ENCODE measurements around the gene SIM2.

Gene SIM2

DNA sequence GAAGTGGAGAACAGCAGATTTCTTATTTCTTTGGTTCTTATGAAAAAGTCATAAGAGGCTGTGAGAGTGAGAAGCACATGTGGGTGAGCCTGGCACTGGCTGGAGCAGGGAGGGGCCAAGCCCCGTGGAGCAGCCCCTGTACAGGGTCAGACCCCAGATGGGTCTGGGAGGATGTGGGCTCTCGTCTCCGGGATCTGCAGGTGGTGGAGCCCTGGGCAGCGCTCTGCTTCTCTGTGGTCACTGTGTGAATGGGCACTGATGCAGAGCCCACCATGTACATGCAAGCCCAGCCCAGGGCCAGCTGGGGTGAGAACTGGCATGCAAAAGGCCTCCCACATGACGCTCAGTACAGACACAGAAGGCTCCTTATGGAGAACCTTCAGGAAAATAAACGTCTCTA, 67.6 kb downstream of the SIM2 start:
- peaks cover 5% of the 10 kb centered on the region for H3K36me3 ChIP-seq (ENCODE audit: insufficient read depth, low read length)
- H3K9ac ChIP-seq (ENCODE audit: low read depth, low read length): no peak overlapping the region
- no peak overlapping the region for H3K27ac ChIP-seq (ENCODE audit: low read length)
- H4K20me1 ChIP-seq (ENCODE audit: insufficient read depth, low read length): no peaks in the 10 kb centered on the region
- H3K79me2 ChIP-seq (ENCODE audit: insufficient read depth, low read length): no peaks in the 10 kb centered on the region
- H2AFZ ChIP-seq (ENCODE audit: low read depth, low read length): no peak overlapping the region
- DNase-seq: no peak
- H3K4me2 ChIP-seq (ENCODE audit: insufficient read depth, low read length): no peak overlapping the region
- H3K27me3 ChIP-seq (ENCODE audit: insufficient read depth, low read length, poor library complexity): no peaks in the 10 kb centered on the region
- no peak overlapping the region for H3K4me3 ChIP-seq (ENCODE audit: low read depth in 1 of 2, low read length in 2 of 2)
- no peaks in the 10 kb centered on the region for H3K4me1 ChIP-seq (ENCODE audit: insufficient read depth, low read length)
- no peak for ATAC-seq (ENCODE audit: insufficient read depth, low read depth)
- H3K9me3 ChIP-seq (ENCODE audit: insufficient read depth, low read length, severe bottlenecking): no peaks in the 10 kb centered on the region
- TF ChIP-seq, protein P1, sequence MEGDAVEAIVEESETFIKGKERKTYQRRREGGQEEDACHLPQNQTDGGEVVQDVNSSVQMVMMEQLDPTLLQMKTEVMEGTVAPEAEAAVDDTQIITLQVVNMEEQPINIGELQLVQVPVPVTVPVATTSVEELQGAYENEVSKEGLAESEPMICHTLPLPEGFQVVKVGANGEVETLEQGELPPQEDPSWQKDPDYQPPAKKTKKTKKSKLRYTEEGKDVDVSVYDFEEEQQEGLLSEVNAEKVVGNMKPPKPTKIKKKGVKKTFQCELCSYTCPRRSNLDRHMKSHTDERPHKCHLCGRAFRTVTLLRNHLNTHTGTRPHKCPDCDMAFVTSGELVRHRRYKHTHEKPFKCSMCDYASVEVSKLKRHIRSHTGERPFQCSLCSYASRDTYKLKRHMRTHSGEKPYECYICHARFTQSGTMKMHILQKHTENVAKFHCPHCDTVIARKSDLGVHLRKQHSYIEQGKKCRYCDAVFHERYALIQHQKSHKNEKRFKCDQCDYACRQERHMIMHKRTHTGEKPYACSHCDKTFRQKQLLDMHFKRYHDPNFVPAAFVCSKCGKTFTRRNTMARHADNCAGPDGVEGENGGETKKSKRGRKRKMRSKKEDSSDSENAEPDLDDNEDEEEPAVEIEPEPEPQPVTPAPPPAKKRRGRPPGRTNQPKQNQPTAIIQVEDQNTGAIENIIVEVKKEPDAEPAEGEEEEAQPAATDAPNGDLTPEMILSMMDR (IDR thresholded peaks at IDR 0.05; ENCODE audit: borderline replicate concordance, extremely low read depth, low read length, poor library complexity, severe bottlenecking): no peak
- no peak for TF ChIP-seq EZH2 (IDR thresholded peaks at IDR 0.05; ENCODE audit: borderline replicate concordance, low read depth, low read length, severe bottlenecking)

DNA sequence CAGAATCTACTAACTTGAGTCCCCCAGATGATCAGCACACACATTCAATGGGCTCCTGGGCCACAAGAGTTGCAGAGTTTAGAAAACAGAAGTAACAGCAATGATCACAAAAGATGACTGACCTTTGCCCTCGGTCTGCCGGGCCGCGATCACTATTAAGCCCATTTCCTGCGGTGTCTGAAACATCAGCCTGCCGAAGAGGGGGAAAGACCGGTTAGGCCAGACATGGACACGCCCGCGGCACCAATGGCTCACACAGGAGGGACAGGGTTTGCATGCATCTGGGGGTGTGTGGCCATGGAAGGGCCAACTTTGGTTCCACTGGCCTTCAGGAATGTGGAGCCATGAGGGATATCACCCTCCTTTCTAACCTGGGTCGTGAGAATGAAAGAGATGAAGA, 68.2 kb downstream of the SIM2 start:
- peaks cover 5% of the 10 kb centered on the region for H3K36me3 ChIP-seq (ENCODE audit: insufficient read depth, low read length)
- H3K27me3 ChIP-seq (ENCODE audit: insufficient read depth, low read length, poor library complexity): no peaks in the 10 kb centered on the region
- no peak for DNase-seq
- H3K4me1 ChIP-seq (ENCODE audit: insufficient read depth, low read length): no peaks in the 10 kb centered on the region
- H3K79me2 ChIP-seq (ENCODE audit: insufficient read depth, low read length): no peaks in the 10 kb centered on the region
- H2AFZ ChIP-seq (ENCODE audit: low read depth, low read length): no peak overlapping the region
- H3K4me3 ChIP-seq (ENCODE audit: low read depth in 1 of 2, low read length in 2 of 2): no peak overlapping the region
- no peak overlapping the region for H3K27ac ChIP-seq (ENCODE audit: low read length)
- no peak for ATAC-seq (ENCODE audit: insufficient read depth, low read depth)
- H3K9ac ChIP-seq (ENCODE audit: low read depth, low read length): no peak overlapping the region
- no peaks in the 10 kb centered on the region for H4K20me1 ChIP-seq (ENCODE audit: insufficient read depth, low read length)
- no peak overlapping the region for H3K4me2 ChIP-seq (ENCODE audit: insufficient read depth, low read length)
- H3K9me3 ChIP-seq (ENCODE audit: insufficient read depth, low read length, severe bottlenecking): no peaks in the 10 kb centered on the region
- TF ChIP-seq EZH2 (IDR thresholded peaks at IDR 0.05; ENCODE audit: borderline replicate concordance, low read depth, low read length, severe bottlenecking): no peak
- TF ChIP-seq, protein P1 (IDR thresholded peaks at IDR 0.05; ENCODE audit: borderline replicate concordance, extremely low read depth, low read length, poor library complexity, severe bottlenecking): no peak

DNA sequence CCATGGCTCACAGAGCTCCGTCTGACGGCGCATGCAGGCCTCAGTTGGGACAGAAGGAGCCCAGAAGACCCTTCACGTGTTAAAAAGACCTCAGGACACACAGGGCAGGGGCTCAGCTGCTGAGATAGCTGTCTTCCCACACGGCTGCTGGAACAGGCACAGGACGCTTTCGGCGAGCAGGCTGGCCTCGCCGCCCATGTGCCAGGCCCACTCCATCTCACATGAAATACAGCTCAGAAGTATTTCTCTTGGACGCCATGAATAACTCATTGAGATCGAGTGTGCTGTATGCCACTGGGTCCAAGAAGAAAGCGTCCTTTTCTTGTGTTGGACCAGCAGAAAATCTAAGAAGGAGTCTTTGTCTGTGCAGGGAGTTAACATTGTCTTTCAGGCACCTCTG, 69.6 kb downstream of the SIM2 start:
- Histone ChIP-seq H3K4me3 (ENCODE audit: low read depth in 1 of 2, low read length in 2 of 2) (no peak overlapping the region), H3K27ac (ENCODE audit: low read length) (no peak overlapping the region), H3K4me2 (ENCODE audit: insufficient read depth, low read length) (no peak overlapping the region), H3K9ac (ENCODE audit: low read depth, low read length) (no peak overlapping the region), H3K79me2 (ENCODE audit: insufficient read depth, low read length) (no peaks in the 10 kb centered on the region), H4K20me1 (ENCODE audit: insufficient read depth, low read length) (no peaks in the 10 kb centered on the region), H2AFZ (ENCODE audit: low read depth, low read length) (no peak overlapping the region), H3K27me3 (ENCODE audit: insufficient read depth, low read length, poor library complexity) (no peaks in the 10 kb centered on the region), H3K9me3 (ENCODE audit: insufficient read depth, low read length, severe bottlenecking) (no peaks in the 10 kb centered on the region), H3K36me3 (ENCODE audit: insufficient read depth, low read length) (peaks cover 5% of the 10 kb centered on the region), H3K4me1 (ENCODE audit: insufficient read depth, low read length) (no peaks in the 10 kb centered on the region)
- DNase-seq: no peak
- TF ChIP-seq EZH2 (IDR thresholded peaks at IDR 0.05; ENCODE audit: borderline replicate concordance, low read depth, low read length, severe bottlenecking): no peak
- TF ChIP-seq, protein P1 (IDR thresholded peaks at IDR 0.05; ENCODE audit: borderline replicate concordance, extremely low read depth, low read length, poor library complexity, severe bottlenecking): no peak
- ATAC-seq (ENCODE audit: insufficient read depth, low read depth): no peak

Measured in DND-41 (cell line).